ENCODE measurements around the gene MAU2.

- TF ChIP-seq CREB5 (CRISPR knock-in tag; IDR thresholded peaks at IDR 0.05; ENCODE audit: low read depth) (no peak), PPARA (CRISPR knock-in tag; IDR thresholded peaks at IDR 0.05; ENCODE audit: borderline replicate concordance) (no peak), PATZ1 (CRISPR knock-in tag; IDR thresholded peaks at IDR 0.05; ENCODE audit: borderline replicate concordance) (no peak), OSR1 (CRISPR knock-in tag; IDR thresholded peaks at IDR 0.05) (no peak), GLIS3 (CRISPR knock-in tag; IDR thresholded peaks at IDR 0.05) (no peak), RARB (CRISPR knock-in tag; IDR thresholded peaks at IDR 0.05) (no peak), TSHZ2 (CRISPR knock-in tag; IDR thresholded peaks at IDR 0.05) (no peak), ARNTL (CRISPR knock-in tag; IDR thresholded peaks at IDR 0.05; ENCODE audit: borderline replicate concordance, low read depth) (no peak), ZFP30 (CRISPR knock-in tag; IDR thresholded peaks at IDR 0.05) (no peak)
Observed at GRCh38 chr19:19334989-19335344, 14.3 kb downstream of the MAU2 start.

All from SK-N-SH treated with all-trans-retinoic acid at 6 μM for 48 hours (cell line).